ENCODE data around the gene ZNF30. TPM values are rescaled to one million over a fixed set of nuclear protein-coding genes. Genes with fewer than 3 reads are reported as not detected.
"Not testable (repeated sequence)": the region's sequence is repeated elsewhere in the genome, so short reads cannot be mapped to it uniquely, and the experiment has no call there.

Gene ZNF30
- total and polyA plus RNA-seq, 5 experiments from 2014 or later, result 4.9 to 11.7 (median 8.0) TPM

- H3K36me3 Mint-ChIP-seq, result peaks cover 51 to 63% (median 57%) of the 10 kb centered on the region in 3 donors
- H3K27ac Mint-ChIP-seq, result peak overlapping the region; percentile 87 to 97 (median 93)
- peak in 3 of 10 donors; percentile 16 to 26 (median 25) for DNase-seq
- peak overlapping the region; percentile 93 to 97 (median 96) for H3K4me3 Mint-ChIP-seq
- H3K27me3 Mint-ChIP-seq, result no peaks in the 10 kb centered on the region
- ATAC-seq, result peak; percentile 28 to 55
- peaks cover 18 to 75% (median 47%) of the 10 kb centered on the region in 9 donors for H3K9me3 Mint-ChIP-seq
- H3K4me1 Mint-ChIP-seq, result peaks cover 21 to 29% (median 26%) of the 10 kb centered on the region in 4 donors
- POLR2A ChIA-PET, result interaction anchor here (1.1 to 49.8 kb wide), 5 partner anchors 10 to 102 kb away, joined by 3 to 1459 read pairs (median 10); partner anchors contain the start of genes GRAMD1A and ZNF30
These were observed 35.3 kb downstream of the ZNF30 start for GRCh38 chr19:34961775-34962686.

- no peaks in the 10 kb centered on the region for H3K27me3 Mint-ChIP-seq
- H3K36me3 Mint-ChIP-seq, result peaks cover 51 to 54% (median 52%) of the 10 kb centered on the region in 3 donors
- H3K27ac Mint-ChIP-seq, result peak overlapping the region; percentile 87 to 97 (median 93)
- peaks cover 18 to 76% (median 47%) of the 10 kb centered on the region in 9 donors for H3K9me3 Mint-ChIP-seq
- DNase-seq (peak in 2 of 10 donors; percentile 15 to 17), ATAC-seq (peak; percentile 13 to 19)
- POLR2A ChIA-PET, result interaction anchor here (0.8 to 49.8 kb wide), 12 partner anchors 9 to 249 kb away, joined by 3 to 1459 read pairs (median 4); partner anchors contain the start of genes GRAMD1A, ZNF181 and ZNF30
- peak overlapping the region; percentile 93 to 97 (median 96) for H3K4me3 Mint-ChIP-seq
- peaks cover 21 to 29% (median 26%) of the 10 kb centered on the region in 4 donors for H3K4me1 Mint-ChIP-seq
These were observed 36.2 kb downstream of the ZNF30 start for GRCh38 chr19:34962687-34963572.

- H3K4me1 Mint-ChIP-seq, result peaks cover 21 to 29% (median 26%) of the 10 kb centered on the region in 4 donors
- peak within 1 kb of the TSS; percentile 87 to 97 (median 93) for H3K27ac Mint-ChIP-seq
- DNase-seq (peak in 8 of 10 donors; percentile 32 to 74 (median 45)), ATAC-seq (peak; percentile 64 to 69)
- POLR2A ChIA-PET, result interaction anchor here (0.8 to 49.8 kb wide), 11 partner anchors 9 to 248 kb away, joined by 3 to 1459 read pairs (median 4); partner anchors contain the start of genes GRAMD1A, ZNF181 and ZNF30
- H3K4me3 Mint-ChIP-seq, result peak within 1 kb of the TSS; percentile 93 to 97 (median 96)
- no peaks in the 10 kb centered on the region for H3K27me3 Mint-ChIP-seq
- peaks cover 42 to 50% (median 46%) of the 10 kb centered on the region in 3 donors for H3K36me3 Mint-ChIP-seq
- peaks cover 18 to 77% (median 47%) of the 10 kb centered on the region in 9 donors for H3K9me3 Mint-ChIP-seq
These were observed 37.1 kb downstream of the ZNF30 start, which contains the start of gene ZNF792 for GRCh38 chr19:34963573-34964406. Gene ZNF792 (minus strand): TSS chr19:34964229. CDS start chr19:34963662, 567 bp downstream.

- H3K4me1 Mint-ChIP-seq, result peaks cover 21 to 29% (median 26%) of the 10 kb centered on the region in 4 donors
- DNase-seq, result no peak
- peaks cover 34 to 42% (median 38%) of the 10 kb centered on the region in 3 donors for H3K36me3 Mint-ChIP-seq
- H3K9me3 Mint-ChIP-seq, result peaks cover 15 to 71% (median 45%) of the 10 kb centered on the region in 9 donors
- ATAC-seq, result no peak
- POLR2A ChIA-PET, result interaction anchor here (1.4 to 49.8 kb wide), 3 partner anchors 8 to 41 kb away, joined by 4 to 1459 read pairs (median 15); partner anchors contain the start of gene GRAMD1A
- peak overlapping the region in 9 of 10 donors; percentile 29 to 90 (median 73) for H3K27ac Mint-ChIP-seq
- H3K27me3 Mint-ChIP-seq, result no peaks in the 10 kb centered on the region
- peak overlapping the region; percentile 60 to 96 (median 79) for H3K4me3 Mint-ChIP-seq
These were observed 37.9 kb downstream of the ZNF30 start for GRCh38 chr19:34964598-34964997.

GRCh38 chr19:34965505-34965904 is 38.8 kb downstream of the ZNF30 start:
- peaks cover 11 to 62% (median 36%) of the 10 kb centered on the region in 9 donors for H3K9me3 Mint-ChIP-seq
- peak overlapping the region; percentile 25 to 95 (median 53) for H3K4me3 Mint-ChIP-seq

GRCh38 chr19:34967551-34967950 is 40.8 kb downstream of the ZNF30 start:
- no peak for ATAC-seq
- H3K27me3 Mint-ChIP-seq, result no peaks in the 10 kb centered on the region
- peaks cover 5 to 18% (median 9%) of the 10 kb centered on the region in 3 donors for H3K36me3 Mint-ChIP-seq
- H3K4me3 Mint-ChIP-seq, result no peak overlapping the region
- H3K27ac Mint-ChIP-seq, result no peak overlapping the region
- H3K9me3 Mint-ChIP-seq, result peaks cover 4 to 42% (median 16%) of the 10 kb centered on the region in 9 donors
- peaks cover 9 to 14% (median 10%) of the 10 kb centered on the region in 4 donors for H3K4me1 Mint-ChIP-seq
- POLR2A ChIA-PET, result interaction anchor here (0.8 to 49.8 kb wide), 4 partner anchors 38 to 71 kb away, joined by 3 to 1459 read pairs (median 3); partner anchors contain the start of genes GRAMD1A and ZNF30
- DNase-seq, result no peak

More at GRCh38 chr19:34965505-34965904, 38.8 kb downstream of the ZNF30 start:
- H3K36me3 Mint-ChIP-seq, result peaks cover 25 to 33% (median 29%) of the 10 kb centered on the region in 3 donors
- POLR2A ChIA-PET, result interaction anchor here (49.8 kb wide), 1 partner anchor 40 kb away, joined by 1459 read pairs; the partner anchor contains the start of gene GRAMD1A
- not testable (repeated sequence) for H3K27me3 Mint-ChIP-seq, DNase-seq, ATAC-seq
- peak overlapping the region in 6 of 10 donors; percentile 29 to 66 (median 50) for H3K27ac Mint-ChIP-seq
- H3K4me1 Mint-ChIP-seq, result peaks cover 18 to 26% (median 25%) of the 10 kb centered on the region in 4 donors

GRCh38 chr19:34969721-34970120 is 43.0 kb downstream of the ZNF30 start:
- H3K27me3 Mint-ChIP-seq, result peaks cover 0 to 2% (median 0%) of the 10 kb centered on the region in 5 donors
- ATAC-seq, result no peak
- H3K27ac Mint-ChIP-seq, result peak overlapping the region in 1 of 10 donors; percentile 8
- H3K4me1 Mint-ChIP-seq, result peaks cover 11 to 26% (median 22%) of the 10 kb centered on the region in 4 donors
- POLR2A ChIA-PET, result interaction anchor here (49.8 kb wide), 1 partner anchor 36 kb away, joined by 1459 read pairs; the partner anchor contains the start of gene GRAMD1A
- H3K9me3 Mint-ChIP-seq, result peaks cover 0 to 33% (median 7%) of the 10 kb centered on the region in 9 donors
- no peak overlapping the region for H3K4me3 Mint-ChIP-seq
- DNase-seq, result no peak
- H3K36me3 Mint-ChIP-seq, result peaks cover 0 to 9% (median 2%) of the 10 kb centered on the region in 3 donors

- POLR2A ChIA-PET, result interaction anchor here (0.6 to 49.8 kb wide), 2 partner anchors 35 to 164 kb away, joined by 3 to 1459 read pairs; partner anchors contain the start of genes GRAMD1A and LGI4
- H3K27me3 Mint-ChIP-seq, ATAC-seq, H3K36me3 Mint-ChIP-seq, H3K4me3 Mint-ChIP-seq, DNase-seq: not testable (repeated sequence)
- Mint-ChIP-seq H3K4me1 (peaks cover 14 to 31% (median 27%) of the 10 kb centered on the region in 4 donors), H3K27ac (peak overlapping the region in 1 of 10 donors; percentile 33), H3K9me3 (peaks cover 0 to 33% (median 7%) of the 10 kb centered on the region in 9 donors)
These were observed 43.6 kb downstream of the ZNF30 start for GRCh38 chr19:34970185-34970780.

GRCh38 chr19:34972163-34972705 is 45.5 kb downstream of the ZNF30 start:
- Mint-ChIP-seq H3K4me1 (peaks cover 14 to 43% (median 29%) of the 10 kb centered on the region in 4 donors), H3K4me3 (no peak overlapping the region), H3K27ac (peak overlapping the region in 2 of 10 donors; percentile 73 to 93), H3K36me3 (peaks cover 0 to 16% (median 8%) of the 10 kb centered on the region in 3 donors), H3K27me3 (peaks cover 0 to 2% (median 0%) of the 10 kb centered on the region in 5 donors), H3K9me3 (peaks cover 0 to 22% (median 0%) of the 10 kb centered on the region in 9 donors)
- ATAC-seq, result no peak
- POLR2A ChIA-PET, result interaction anchor here (0.9 to 49.8 kb wide), 3 partner anchors 9 to 33 kb away, joined by 4 to 1459 read pairs (median 15); partner anchors contain the start of genes GRAMD1A and ZNF792
- DNase-seq, result no peak
